GM19324 (cell line): Measurements from ENCODE around the gene SETD1B.

Source experiments
- ATAC-seq: cut with Tn5 transposase; IDR thresholded peaks from one replicate; pipeline ENCODE4 v1.9.1; 2021; ENCODE audit warnings: mild to moderate bottlenecking, moderate library complexity; ENCODE audit not compliant: unreplicated experiment, low FRiP score

SETD1B gene

GRCh38 chr12:121806546-121807423, 3.0 kb downstream of the SETD1B start:
- no peak for ATAC-seq

DNA sequence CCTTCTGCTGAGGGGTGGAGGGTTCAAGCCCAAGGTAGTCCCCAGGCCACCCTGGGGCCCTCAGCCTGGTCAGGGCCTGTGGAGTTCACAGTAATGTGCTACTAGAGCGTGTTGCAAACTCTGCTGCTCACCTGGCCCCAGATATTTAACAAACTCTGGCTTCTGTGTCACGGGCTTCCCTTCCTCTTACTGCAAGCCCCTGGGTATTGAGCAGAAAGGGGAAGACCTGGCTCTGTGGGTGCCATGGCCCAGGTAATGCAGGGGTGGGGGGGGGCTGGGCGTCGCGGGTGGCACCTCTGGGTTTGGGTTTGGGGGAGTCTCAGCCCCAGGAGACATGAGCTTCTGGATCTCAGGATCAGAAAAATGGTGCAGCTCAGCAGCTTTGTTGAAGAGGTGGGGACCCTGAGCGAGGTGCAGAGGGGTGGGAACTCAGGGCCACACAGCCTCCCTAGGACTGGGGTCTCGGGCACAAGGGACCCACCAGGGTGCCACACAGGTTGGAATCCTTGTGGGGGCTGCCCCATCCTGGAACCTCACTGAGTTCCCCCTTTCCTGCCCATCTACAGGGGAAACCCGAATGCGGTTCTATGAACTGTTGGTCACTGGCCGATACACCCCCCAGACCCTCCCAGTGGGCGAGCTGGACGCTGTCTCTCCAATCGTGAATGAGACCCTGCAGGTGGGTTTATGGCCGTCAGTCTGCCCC, 4.0 kb downstream of the SETD1B start:
- ATAC-seq = no peak

DNA sequence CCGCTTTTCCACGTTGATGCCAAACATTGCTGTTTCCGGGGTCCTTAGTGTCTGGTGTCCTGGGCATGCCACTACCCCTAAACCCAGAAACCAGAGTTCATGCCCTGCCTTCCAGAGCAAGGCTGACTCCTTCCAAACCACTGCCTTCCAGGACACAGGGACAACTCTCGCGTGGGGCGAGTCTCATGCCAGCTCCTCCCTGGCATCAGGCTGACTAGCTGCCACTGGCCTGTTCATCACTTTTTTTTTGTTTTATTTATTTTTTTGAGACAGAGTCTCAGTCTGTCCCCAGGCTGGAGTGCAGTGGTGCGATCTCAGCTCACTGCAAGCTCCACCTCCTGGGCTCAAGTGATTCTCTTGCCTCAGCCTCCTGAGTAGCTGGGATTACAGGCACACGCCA, 4.8 kb downstream of the SETD1B start:
- no peak for ATAC-seq

GRCh38 chr12:121809712-121810116, 5.9 kb downstream of the SETD1B start:
- no peak for ATAC-seq

- ATAC-seq = no peak
Measured at GRCh38 chr12:121810234-121810817, 6.5 kb downstream of the SETD1B start.

- ATAC-seq = no peak
Measured at GRCh38 chr12:121810833-121811433, 7.1 kb downstream of the SETD1B start.

DNA sequence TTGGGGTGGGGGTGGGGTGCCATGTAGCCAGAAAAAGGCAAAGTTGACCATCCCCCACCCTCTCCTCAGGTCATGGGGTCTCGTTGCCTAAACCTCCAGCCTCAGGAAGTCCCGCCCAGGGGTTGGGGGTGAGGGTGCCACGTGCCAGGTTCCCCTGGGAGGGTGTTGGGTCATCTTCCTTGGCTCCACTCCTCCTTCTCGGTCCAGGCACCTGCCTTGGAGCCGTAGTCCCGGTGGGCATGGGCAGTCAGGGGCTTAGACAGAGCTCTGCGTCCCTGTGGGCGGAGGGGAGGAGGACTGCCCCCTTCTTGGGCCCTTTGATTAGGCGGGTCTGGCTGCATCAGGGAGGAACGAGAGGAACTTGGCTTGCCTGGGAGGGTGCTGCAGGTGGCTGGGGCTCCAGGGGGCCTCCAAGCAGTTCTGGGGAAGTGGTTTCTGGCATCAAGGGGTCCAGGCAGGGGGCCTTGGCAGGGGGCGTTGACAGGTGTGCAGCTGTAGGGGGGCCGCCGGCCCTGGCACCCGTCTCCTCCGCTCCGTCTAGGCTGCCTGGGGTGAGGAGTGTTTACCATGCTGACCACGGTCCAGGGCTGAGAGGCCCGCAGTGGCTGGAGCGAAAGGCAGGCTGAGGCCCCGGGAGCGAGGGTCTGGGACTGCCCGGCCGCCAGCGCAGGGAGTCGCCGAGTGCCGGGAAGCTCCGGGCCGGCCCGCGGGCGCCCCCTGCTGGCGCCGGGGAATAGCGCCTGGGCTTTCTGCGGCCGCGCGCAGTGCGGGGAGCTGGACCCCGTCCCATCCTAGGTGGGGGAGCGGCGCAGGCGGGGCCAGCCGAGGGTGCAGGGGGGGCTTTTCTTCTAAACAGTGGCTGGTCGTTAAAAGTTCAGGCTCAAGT, 7.9 kb downstream of the SETD1B start:
- ATAC-seq = no peak

GRCh38 chr12:121812320-121812871, 8.6 kb downstream of the SETD1B start:
- no peak for ATAC-seq

GRCh38 chr12:121812921-121813896, 9.4 kb downstream of the SETD1B start:
- no peak for ATAC-seq

DNA sequence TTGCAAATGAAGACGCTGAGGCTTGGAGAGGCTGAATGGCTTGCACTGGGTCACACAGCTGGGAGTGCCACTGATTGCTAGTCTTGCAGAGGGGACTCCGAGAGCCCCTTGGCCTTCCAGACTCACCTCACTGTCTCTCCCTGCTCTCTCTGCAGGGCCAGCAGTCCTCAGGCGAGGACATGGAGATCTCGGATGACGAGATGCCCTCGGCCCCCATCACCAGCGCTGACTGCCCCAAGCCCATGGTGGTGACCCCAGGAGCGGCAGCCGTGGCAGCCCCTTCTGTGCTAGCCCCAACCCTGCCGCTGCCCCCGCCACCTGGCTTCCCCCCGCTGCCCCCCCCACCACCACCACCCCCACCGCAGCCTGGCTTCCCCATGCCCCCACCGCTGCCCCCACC, 10.1 kb downstream of the SETD1B start:
- ATAC-seq = no peak

DNA sequence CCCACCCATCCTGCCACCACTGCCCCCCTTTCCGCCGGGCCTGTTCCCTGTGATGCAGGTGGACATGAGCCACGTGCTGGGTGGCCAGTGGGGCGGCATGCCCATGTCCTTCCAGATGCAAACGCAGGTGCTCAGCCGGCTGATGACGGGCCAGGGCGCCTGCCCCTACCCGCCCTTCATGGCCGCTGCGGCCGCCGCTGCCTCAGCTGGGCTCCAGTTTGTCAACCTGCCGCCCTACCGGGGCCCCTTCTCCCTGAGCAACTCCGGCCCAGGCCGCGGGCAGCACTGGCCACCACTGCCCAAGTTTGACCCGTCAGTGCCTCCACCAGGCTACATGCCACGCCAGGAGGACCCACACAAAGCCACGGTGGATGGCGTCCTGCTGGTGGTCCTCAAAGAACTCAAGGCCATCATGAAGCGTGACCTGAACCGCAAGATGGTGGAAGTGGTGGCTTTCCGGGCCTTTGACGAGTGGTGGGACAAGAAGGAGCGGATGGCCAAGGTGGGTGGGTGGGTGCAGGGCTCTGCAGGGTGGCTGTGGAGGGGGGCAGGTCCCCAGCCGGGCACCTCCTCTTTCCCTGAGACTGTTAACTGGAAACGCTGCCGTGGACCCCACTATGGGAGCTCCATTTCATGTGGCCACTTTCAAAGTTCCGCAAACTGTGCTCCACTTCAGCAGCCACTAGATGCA, 10.8 kb downstream of the SETD1B start:
- ATAC-seq = no peak

- ATAC-seq = no peak
Measured at GRCh38 chr12:121815263-121815662, 11.5 kb downstream of the SETD1B start.

DNA sequence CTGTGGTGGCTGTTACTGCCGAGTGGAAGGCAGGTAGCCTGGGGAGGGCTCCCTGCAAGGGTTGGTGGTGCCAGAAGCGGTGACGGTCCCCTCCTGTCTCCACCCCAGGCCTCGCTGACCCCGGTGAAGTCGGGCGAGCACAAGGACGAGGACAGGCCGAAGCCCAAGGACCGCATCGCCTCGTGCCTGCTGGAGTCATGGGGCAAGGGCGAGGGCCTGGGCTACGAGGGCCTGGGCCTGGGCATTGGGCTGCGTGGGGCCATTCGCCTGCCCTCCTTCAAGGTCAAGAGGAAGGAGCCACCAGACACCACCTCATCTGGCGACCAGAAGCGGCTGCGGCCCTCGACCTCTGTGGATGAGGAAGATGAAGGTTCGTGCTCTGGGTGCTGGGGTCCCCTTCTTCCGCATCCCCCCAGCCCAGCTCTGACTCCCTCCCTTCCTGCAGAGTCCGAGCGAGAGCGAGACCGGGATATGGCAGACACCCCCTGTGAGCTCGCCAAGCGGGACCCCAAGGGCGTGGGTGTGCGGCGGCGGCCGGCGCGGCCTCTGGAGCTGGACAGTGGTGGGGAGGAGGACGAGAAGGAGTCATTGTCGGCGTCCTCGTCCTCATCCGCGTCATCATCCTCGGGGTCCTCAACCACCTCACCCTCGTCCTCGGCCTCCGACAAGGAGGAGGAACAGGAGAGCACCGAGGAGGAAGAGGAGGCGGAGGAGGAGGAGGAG, 13.3 kb downstream of the SETD1B start:
- ATAC-seq = no peak

GRCh38 chr12:121817648-121818043, 13.8 kb downstream of the SETD1B start:
- no peak for ATAC-seq

DNA sequence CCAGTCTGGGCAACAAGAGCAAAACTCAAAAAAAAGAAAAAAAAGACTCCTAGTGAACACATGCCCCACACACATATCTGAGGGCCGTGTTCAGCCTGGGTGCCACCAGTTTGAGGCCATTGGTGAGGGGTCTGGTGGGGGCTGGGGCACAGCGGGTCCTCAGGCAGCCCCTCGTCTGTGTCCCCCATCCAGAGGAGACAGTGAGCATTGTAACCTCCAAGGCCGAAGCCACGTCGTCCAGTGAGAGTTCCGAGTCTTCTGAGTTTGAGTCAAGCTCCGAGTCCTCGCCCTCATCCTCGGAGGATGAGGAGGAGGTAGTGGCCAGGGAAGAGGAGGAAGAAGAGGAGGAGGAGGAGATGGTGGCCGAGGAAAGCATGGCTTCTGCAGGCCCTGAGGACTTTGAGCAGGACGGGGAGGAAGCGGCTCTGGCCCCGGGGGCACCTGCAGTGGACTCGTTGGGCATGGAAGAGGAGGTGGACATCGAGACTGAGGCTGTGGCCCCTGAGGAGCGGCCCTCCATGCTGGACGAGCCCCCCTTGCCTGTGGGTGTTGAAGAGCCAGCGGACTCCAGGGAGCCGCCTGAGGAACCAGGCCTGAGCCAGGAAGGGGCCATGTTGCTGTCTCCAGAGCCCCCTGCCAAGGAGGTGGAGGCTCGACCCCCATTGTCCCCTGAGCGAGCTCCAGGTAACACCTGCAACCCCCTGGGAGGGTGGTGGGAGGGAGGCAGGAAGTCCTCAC, 15.6 kb downstream of the SETD1B start:
- ATAC-seq = no peak

DNA sequence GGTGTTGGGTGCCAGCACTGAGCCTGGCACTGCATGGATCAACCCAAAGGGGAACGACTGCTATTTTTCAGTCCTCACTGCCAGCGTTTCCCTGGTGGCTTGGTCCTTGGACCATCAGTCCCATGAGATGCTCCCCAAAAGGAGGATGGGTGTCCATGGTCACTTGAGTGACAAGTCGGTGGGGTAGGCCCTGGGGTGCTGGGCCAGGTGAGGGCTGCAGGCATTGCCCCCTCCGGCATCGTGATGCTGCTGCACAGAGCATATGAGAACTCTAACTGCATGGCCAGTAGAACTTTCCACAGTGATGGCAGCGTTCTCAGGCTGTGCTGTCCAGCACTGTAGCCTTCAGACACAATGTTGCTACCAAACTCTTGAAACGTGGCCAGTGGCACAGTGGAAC, 16.2 kb downstream of the SETD1B start:
- ATAC-seq = no peak
